Activated T-cell treated with anti-CD3 and anti-CD28 coated beads, Interleukin-2, amount 50 U/mL, for 1 hour (primary cell): ENCODE measurements around the gene ZBED2.
"Not testable (repeated sequence)": the region's sequence is repeated elsewhere in the genome, so short reads cannot be mapped to it uniquely, and the experiment has no call there.

Experiments used
- DNase-seq: peaks from one replicate; pipeline ENCODE4 v3.0.0-alpha.2; 2020

Gene ZBED2

DNA sequence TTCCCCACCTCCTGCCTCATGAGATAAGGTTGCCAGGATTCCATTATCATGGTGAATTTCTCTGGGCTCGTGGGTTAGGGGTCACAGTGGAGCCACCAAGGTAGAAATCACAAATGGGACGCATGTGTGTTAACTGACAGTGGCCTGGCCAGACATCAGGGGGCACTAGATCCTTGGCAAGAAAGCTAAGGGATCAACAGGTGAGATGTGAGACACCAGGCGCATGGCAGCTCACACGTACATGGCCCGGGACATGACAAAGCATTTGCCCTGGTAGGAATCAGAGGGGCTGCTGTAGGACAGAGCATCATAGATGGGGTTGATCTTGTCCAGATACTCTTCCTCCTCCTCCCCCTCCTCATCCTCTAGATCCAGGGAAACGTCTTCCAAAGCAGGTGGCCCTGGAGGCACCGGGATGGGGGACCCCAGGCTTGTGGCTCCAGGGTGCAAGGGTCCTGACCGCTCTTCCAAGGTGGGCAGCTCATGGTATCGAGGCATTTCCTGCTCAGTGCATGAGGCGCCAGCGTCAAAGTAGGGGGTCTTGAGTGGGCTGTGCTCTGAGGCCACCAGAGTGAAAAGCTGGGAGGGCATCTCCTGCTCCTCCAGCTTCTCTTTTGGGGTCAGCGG lies 24.6 kb downstream of the ZBED2 start:
- no peak for DNase-seq

DNA sequence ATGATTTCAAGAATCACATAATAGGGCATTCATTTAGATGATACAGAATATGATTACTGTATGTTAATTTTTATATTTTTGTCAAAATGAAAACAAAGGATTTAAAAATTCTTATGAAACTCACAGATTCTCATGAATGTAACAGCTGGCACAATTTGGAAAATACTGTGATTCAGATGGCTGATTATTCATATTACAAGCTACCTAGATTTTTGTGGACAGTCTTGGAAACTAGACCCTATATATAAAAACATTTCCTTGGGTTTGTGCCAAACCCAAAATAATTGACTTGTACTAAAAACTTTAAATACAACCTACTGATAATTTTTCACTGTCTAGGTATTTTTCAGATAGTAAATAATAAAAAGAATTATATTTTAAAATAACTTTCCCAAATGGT lies 26.2 kb downstream of the ZBED2 start:
- no peak for DNase-seq

DNA sequence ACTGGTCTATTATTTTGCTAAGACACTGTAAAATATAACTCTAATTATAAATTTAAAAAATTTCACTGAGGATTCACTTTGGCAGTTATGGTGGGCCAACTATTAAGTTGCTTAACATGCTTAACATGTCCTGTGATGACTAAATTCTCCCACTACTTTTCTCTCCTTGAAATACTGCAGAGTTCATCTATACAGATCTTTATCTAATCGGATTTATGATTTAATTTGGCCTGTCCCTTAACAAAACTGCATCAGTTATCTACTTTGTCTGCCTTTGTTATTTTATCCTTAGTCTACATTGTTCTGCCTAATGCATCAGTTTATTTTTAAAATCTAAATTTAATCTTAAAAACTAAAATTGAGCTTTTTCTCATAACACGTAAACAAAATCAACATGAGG lies 26.8 kb downstream of the ZBED2 start:
- no peak for DNase-seq

- DNase-seq, result no peak
Measured at GRCh38 chr3:111566844-111567243, 28.3 kb downstream of the ZBED2 start.

GRCh38 chr3:111561902-111562301 lies 33.2 kb downstream of the ZBED2 start:
- DNase-seq, result not testable (repeated sequence)

DNA sequence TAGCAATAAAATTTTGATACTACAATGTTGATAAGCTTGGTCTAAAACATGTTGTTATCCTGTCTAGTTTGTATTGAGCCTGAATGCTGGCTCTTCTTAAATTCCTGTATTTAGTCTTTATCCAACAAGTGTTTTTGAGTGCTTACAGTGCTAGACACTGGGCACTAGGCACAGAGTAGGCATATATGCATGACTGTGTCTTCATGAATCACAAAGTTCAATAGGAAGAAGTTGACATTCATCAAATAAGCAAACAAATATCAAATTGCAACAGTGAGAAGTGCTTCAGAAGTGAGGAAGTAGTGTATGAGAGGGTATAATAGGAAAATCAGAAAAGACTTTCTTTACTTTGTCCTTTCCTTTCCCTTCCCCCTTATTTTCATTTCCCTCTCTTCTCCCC lies 46.4 kb downstream of the ZBED2 start:
- DNase-seq, result no peak

GRCh38 chr3:111548092-111548491 lies 47.1 kb downstream of the ZBED2 start:
- DNase-seq, result no peak

- no peak for DNase-seq
Measured at GRCh38 chr3:111547631-111548030, 47.5 kb downstream of the ZBED2 start.

DNA sequence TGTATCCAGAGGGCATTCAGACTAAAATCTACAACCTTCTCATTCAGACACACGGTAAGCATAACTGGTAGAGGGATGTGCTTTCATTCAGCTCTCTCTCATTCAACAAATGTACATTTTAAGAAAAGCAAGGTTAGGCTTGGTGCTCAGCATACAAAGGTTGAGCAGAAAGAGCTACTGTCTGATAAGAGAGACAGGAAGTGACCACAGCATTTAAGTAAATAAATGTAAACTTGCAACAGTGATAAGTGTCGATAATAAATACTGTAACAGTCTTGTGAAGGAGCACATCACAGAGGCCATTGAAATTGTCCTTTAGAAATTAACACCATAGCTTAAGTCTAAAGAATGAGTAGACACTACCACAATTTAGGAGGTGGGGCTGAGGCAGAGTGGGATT lies 49.8 kb downstream of the ZBED2 start:
- no peak for DNase-seq
